Transverse colon (tissue), 3 donors: Measurements from ENCODE around the gene HPCAL1.

Source experiments
- POLR2A ChIP-seq: fragments of 450-650 bp; IDR thresholded peaks from one replicate; pipeline ENCODE4 v1.6.1; 2016; ENCODE audit warnings: antibody characterized with exemption, mild to moderate bottlenecking, moderate library complexity
- POLR2AphosphoS5 ChIP-seq, 3 donors: sonication (generic); formaldehyde crosslinking; IDR thresholded peaks; one replicate each; pipeline ENCODE4 v1.6.1; 2016; ENCODE audit warnings: antibody characterized with exemption in 3 of 3

DNA sequence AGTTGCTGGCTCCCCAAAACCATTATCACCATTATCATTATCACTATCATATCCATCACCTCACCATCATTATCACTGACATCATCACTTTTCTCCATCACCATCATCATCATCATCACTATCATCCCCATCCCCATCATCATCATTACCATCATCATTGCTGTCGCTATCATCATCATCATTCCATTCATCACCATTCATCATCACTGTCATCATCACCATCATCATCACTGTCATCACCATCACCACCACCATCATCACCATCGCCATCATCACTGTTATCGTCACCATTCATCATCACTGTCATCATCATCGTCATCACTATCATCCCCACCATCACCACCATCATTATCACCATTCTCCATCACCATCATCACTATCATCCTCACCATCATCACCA is 9.0 kb downstream of the HPCAL1 start:
- TF ChIP-seq POLR2A, result no peak
- no peak for TF ChIP-seq POLR2AphosphoS5 (IDR thresholded peaks at IDR 0.05)
